Metanephros (tissue), 2 donors: Measurements from ENCODE around the gene TRMT112. TPM values are rescaled to one million over a fixed set of nuclear protein-coding genes. Genes with fewer than 3 reads are reported as not detected.

Experiments
- small RNA-seq: library from RNA; depleted of rRNA; stranded (forward); fragments of <200 nt; gene quantifications from one replicate; pipeline ENCODE3, GENCODE V24; 2014; ENCODE audit warnings: low replicate concordance
- total RNA-seq: library from RNA; depleted of rRNA; stranded (reverse); fragments of >200 nt; gene quantifications from one replicate; pipeline ENCODE4 v1.2.3, GENCODE V29; 2014

TRMT112 gene
- total RNA-seq = 194 TPM

GRCh38 chr11:64317325-64317960 is at the start of gene TRMT112:
TRMT112 (minus strand) TSS chr11:64317559; CDS start chr11:64317526, 33 bp downstream.

GRCh38 chr11:64358907-64359711 is 41.8 kb upstream of the TRMT112 start, which contains the start of gene RPS6KA4:
RPS6KA4 (plus strand) TSS chr11:64359162; CDS start chr11:64359236, 74 bp downstream.

GRCh38 chr11:64339754-64340408 is 22.5 kb upstream of the TRMT112 start, which contains the start of gene CCDC88B:
CCDC88B (plus strand) TSS chr11:64340204; CDS start chr11:64340267, 63 bp downstream.

GRCh38 chr11:64317961-64318765 is 804 bp upstream of the TRMT112 start, which contains the start of gene PRDX5:
PRDX5 (plus strand) TSS chr11:64318121; CDS start chr11:64318216, 95 bp downstream.

GRCh38 chr11:64305075-64305690 is 12.2 kb downstream of the TRMT112 start, which contains the start of gene ESRRA:
ESRRA (plus strand) TSS chr11:64305524; CDS start chr11:64307180, 1,656 bp downstream.

GRCh38 chr11:64299847-64300648 is 17.3 kb downstream of the TRMT112 start, which contains the start of gene CATSPERZ:
CATSPERZ (plus strand) TSS chr11:64300358; CDS start chr11:64300411, 53 bp downstream.

GRCh38 chr11:64291262-64291751 is 26.1 kb downstream of the TRMT112 start, which contains the start of gene KCNK4:
KCNK4 (plus strand) TSS chr11:64291302; CDS start chr11:64293019, 1,717 bp downstream.

GRCh38 chr11:64284962-64285884 is 32.1 kb downstream of the TRMT112 start, which contains the start of gene GPR137:
GPR137 (plus strand) TSS chr11:64285848; CDS start chr11:64286525, 677 bp downstream.

GRCh38 chr11:64284048-64284961 is 33.1 kb downstream of the TRMT112 start, which contains the start of gene BAD:
BAD (minus strand) TSS chr11:64284665; CDS start chr11:64284368, 297 bp downstream.

Small RNA genes within 50 kb of the gene (small RNA-seq; reads per million reads assigned to genes)
- 0.07 reads per million for gene MIR7155
- not detected for gene RF00019

Other genes starting within 250 kb of the TRMT112 start
- gene MACROD1, start 151.4 kb downstream of the TRMT112 start, total RNA-seq = 36.0 TPM
- gene STIP1, start 131.4 kb downstream of the TRMT112 start, total RNA-seq = 114 TPM
- 13.4 TPM for gene FERMT3, start 110.8 kb downstream of the TRMT112 start, total RNA-seq
- 35.5 TPM for gene TRPT1, start 91.4 kb downstream of the TRMT112 start, total RNA-seq
- 51.3 TPM for gene NUDT22, start 91.3 kb downstream of the TRMT112 start, total RNA-seq
- 28.6 TPM for gene DNAJC4, start 87.0 kb downstream of the TRMT112 start, total RNA-seq
- gene VEGFB, start 83.0 kb downstream of the TRMT112 start, total RNA-seq = 50.6 TPM
- gene FKBP2, start 76.5 kb downstream of the TRMT112 start, total RNA-seq = 104 TPM
- 48.6 TPM for gene PPP1R14B, start 70.6 kb downstream of the TRMT112 start, total RNA-seq
- gene PLCB3, start 66.0 kb downstream of the TRMT112 start, total RNA-seq = 16.9 TPM
- 101 TPM for gene BAD, start 32.9 kb downstream of the TRMT112 start, total RNA-seq
- 13.6 TPM for gene GPR137, start 31.7 kb downstream of the TRMT112 start, total RNA-seq
- gene KCNK4, start 26.3 kb downstream of the TRMT112 start, total RNA-seq = not detected
- gene CATSPERZ, start 17.2 kb downstream of the TRMT112 start, total RNA-seq = not detected
- 29.7 TPM for gene ESRRA, start 12.0 kb downstream of the TRMT112 start, total RNA-seq
- 138 TPM for gene PRDX5, start 562 bp upstream of the TRMT112 start, total RNA-seq
- 10.8 TPM for gene CCDC88B, start 22.6 kb upstream of the TRMT112 start, total RNA-seq
- 16.8 TPM for gene RPS6KA4, start 41.6 kb upstream of the TRMT112 start, total RNA-seq
- gene SLC22A11, start 238.4 kb upstream of the TRMT112 start, total RNA-seq = 18.3 TPM